ENCODE measurements around the gene HOXC9. TPM values are rescaled to one million over a fixed set of nuclear protein-coding genes. Genes with fewer than 3 reads are reported as not detected.

HOXC9 gene
- total RNA-seq, 4 donors from 2014 or later: 1.5 to 7.8 (median 1.7) TPM; not detected in 1

DNA sequence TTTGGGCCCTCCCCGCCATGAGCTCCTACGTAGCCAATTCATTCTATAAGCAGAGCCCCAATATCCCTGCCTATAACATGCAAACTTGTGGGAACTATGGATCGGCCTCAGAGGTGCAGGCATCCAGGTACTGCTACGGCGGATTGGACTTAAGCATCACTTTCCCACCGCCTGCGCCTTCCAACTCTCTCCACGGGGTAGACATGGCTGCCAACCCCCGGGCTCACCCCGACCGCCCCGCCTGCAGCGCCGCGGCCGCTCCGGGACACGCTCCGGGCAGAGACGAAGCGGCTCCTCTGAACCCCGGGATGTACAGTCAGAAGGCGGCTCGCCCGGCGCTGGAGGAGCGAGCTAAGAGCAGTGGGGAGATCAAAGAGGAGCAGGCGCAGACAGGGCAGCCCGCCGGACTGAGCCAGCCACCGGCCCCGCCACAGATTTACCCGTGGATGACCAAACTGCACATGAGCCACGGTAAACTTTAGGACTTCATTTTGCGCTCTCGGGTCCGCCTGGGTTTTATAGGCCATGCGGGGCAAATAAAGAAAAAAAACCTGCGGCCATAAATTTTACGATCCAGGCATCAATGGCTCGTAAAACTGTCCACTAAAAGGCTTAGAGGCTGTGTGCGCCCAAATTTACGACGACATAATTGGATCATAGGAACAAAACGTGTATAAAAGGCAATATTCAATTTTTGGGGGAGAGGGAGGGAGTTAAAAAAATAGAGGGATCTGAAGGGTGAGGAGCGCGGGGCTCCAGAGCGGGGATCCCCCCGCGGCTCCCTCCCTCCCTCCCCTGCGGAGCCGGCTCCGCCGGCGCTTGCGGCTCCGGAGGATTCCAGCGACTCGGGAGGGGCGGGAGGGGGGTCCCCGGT, 33.4 kb downstream of the HOXC9 start:
- TF ChIP-seq POLR2A (IDR thresholded peaks at IDR 0.05) (no peak), CTCF (IDR thresholded peaks at IDR 0.05) (no peak)
- Histone ChIP-seq H3K27me3 (no peaks in the 10 kb centered on the region), H3K36me3 (no peaks in the 10 kb centered on the region), H3K9me3 (no peaks in the 10 kb centered on the region), H3K27ac (no peak overlapping the region), H3K4me1 (no peaks in the 10 kb centered on the region), H3K4me3 (peak overlapping the region; percentile 4 to 39)
- intact Hi-C loops (cut with DNase I; ENCODE audit: low total_unique reads): no loop called here
- DNase-seq: peak in 1 of 2 donors; percentile 58

DNA sequence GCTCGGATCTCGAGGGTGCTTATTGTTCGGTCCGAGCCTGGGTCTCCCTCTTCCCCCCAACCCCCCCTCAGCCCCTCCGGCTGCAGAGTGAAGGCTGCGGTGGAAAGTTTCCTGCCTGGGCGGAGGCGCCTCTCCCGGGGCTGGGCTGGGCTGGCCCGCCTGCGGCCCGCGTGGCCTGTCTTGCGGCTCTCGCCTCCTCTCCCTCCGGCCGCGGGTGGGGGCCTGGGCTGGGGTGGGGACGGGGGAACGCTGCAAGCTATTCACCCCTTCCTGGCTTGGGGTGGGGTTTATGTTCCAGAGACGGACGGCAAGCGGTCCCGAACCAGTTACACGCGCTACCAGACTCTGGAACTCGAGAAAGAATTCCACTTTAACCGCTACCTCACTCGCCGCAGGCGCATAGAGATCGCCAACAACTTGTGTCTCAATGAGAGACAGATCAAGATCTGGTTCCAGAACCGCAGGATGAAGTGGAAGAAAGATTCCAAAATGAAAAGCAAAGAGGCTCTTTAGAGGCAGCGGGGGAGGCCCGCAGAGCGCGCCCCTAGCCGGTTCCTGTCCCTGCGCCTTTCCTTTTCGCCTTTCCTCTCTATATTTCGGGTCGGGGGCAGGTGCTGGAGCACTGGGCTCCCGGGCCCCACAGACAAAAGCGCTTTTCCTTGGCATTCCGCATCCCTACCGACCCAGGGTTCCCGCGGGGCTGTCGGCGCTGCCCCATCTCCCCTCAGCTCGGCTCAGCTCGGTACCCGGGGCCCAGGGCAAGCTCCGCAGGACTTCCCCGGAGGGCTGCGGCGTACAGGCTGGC, 34.2 kb downstream of the HOXC9 start:
- no peak for TF ChIP-seq CTCF (IDR thresholded peaks at IDR 0.05)
- TF ChIP-seq POLR2A (IDR thresholded peaks at IDR 0.05): no peak
- peak overlapping the region; percentile 4 to 39 for H3K4me3 ChIP-seq
- no peaks in the 10 kb centered on the region for H3K4me1 ChIP-seq
- no peak for DNase-seq
- H3K36me3 ChIP-seq: no peaks in the 10 kb centered on the region
- no peaks in the 10 kb centered on the region for H3K27me3 ChIP-seq
- no peaks in the 10 kb centered on the region for H3K9me3 ChIP-seq
- intact Hi-C loops (cut with DNase I; ENCODE audit: low total_unique reads): loop anchor here (2.0 kb wide), 1 partner anchor 157 kb away; no protein-coding TSS in a partner anchor
- no peak overlapping the region for H3K27ac ChIP-seq

GRCh38 chr12:54034785-54035310, 34.9 kb downstream of the HOXC9 start:
- no peak for DNase-seq
- Histone ChIP-seq H3K27ac (no peak overlapping the region), H3K4me1 (no peaks in the 10 kb centered on the region), H3K27me3 (no peaks in the 10 kb centered on the region), H3K9me3 (no peaks in the 10 kb centered on the region), H3K36me3 (no peaks in the 10 kb centered on the region), H3K4me3 (no peak overlapping the region)
- TF ChIP-seq POLR2A (IDR thresholded peaks at IDR 0.05) (no peak), CTCF (IDR thresholded peaks at IDR 0.05) (no peak)
- intact Hi-C loops (cut with DNase I; ENCODE audit: low total_unique reads): loop anchor here (2.0 kb wide), 1 partner anchor 156 kb away; no protein-coding TSS in a partner anchor

DNA sequence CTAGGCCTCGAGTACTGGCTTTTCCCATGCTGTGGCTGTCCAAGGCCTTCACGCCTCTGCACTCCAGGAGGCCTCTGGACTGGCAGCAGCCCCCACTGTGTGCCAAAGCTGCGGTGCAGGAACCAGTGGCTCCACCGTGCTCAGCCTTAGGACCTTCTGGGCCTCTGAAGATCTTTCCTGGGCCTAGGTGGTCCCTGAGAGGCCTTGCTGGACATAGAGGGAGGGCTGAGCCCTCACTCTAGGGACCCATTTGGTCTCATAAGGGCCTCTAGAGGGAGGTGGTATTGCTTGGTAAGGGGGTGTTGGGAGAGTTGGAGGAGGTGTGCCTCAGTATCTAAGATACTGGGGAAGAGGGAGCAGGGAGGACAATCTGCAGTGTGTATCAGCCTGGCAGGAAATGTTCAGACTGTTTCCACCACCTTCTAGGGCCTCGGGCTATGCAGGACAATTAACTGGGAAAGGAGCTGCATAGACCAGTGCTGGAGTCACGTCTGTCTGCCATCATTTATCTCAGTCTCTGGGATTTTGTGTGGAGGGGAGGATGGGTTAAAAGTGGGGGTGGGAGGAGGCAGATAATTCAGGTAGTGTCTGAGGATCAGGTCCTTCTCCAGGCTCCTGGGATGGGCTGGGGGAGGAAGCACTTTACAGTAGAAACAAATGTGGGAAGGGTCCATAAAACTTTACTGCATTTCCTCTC, 35.8 kb downstream of the HOXC9 start:
- intact Hi-C loops (cut with DNase I; ENCODE audit: low total_unique reads): loop anchor here (2.0 kb wide), 1 partner anchor 155 kb away; no protein-coding TSS in a partner anchor
- peaks cover 0 to under 1% of the 10 kb centered on the region in 2 donors for H3K27me3 ChIP-seq
- no peak for TF ChIP-seq POLR2A (IDR thresholded peaks at IDR 0.05)
- no peak for TF ChIP-seq CTCF (IDR thresholded peaks at IDR 0.05)
- H3K9me3 ChIP-seq: no peaks in the 10 kb centered on the region
- no peaks in the 10 kb centered on the region for H3K36me3 ChIP-seq
- no peak overlapping the region for H3K27ac ChIP-seq
- DNase-seq: no peak
- no peak overlapping the region for H3K4me3 ChIP-seq
- no peaks in the 10 kb centered on the region for H3K4me1 ChIP-seq
